Measurements from ENCODE around the gene HSPB1. TPM values are rescaled to one million over a fixed set of nuclear protein-coding genes. Genes with fewer than 3 reads are reported as not detected.

HSPB1 gene
- total and polyA plus RNA-seq, 2 of the 13 experiments (the other 11 are each of a cell fraction or from before 2014, with no cell fraction given): 21.0 to 38.6 TPM

- TF ChIP-seq, protein P1, sequence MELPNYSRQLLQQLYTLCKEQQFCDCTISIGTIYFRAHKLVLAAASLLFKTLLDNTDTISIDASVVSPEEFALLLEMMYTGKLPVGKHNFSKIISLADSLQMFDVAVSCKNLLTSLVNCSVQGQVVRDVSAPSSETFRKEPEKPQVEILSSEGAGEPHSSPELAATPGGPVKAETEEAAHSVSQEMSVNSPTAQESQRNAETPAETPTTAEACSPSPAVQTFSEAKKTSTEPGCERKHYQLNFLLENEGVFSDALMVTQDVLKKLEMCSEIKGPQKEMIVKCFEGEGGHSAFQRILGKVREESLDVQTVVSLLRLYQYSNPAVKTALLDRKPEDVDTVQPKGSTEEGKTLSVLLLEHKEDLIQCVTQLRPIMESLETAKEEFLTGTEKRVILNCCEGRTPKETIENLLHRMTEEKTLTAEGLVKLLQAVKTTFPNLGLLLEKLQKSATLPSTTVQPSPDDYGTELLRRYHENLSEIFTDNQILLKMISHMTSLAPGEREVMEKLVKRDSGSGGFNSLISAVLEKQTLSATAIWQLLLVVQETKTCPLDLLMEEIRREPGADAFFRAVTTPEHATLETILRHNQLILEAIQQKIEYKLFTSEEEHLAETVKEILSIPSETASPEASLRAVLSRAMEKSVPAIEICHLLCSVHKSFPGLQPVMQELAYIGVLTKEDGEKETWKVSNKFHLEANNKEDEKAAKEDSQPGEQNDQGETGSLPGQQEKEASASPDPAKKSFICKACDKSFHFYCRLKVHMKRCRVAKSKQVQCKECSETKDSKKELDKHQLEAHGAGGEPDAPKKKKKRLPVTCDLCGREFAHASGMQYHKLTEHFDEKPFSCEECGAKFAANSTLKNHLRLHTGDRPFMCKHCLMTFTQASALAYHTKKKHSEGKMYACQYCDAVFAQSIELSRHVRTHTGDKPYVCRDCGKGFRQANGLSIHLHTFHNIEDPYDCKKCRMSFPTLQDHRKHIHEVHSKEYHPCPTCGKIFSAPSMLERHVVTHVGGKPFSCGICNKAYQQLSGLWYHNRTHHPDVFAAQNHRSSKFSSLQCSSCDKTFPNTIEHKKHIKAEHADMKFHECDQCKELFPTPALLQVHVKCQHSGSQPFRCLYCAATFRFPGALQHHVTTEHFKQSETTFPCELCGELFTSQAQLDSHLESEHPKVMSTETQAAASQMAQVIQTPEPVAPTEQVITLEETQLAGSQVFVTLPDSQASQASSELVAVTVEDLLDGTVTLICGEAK (IDR thresholded peaks at IDR 0.05): no peak
- TF ChIP-seq, protein P1 (CRISPR knock-in tag; IDR thresholded peaks at IDR 0.05): no peak
- TF ChIP-seq, protein P2, sequence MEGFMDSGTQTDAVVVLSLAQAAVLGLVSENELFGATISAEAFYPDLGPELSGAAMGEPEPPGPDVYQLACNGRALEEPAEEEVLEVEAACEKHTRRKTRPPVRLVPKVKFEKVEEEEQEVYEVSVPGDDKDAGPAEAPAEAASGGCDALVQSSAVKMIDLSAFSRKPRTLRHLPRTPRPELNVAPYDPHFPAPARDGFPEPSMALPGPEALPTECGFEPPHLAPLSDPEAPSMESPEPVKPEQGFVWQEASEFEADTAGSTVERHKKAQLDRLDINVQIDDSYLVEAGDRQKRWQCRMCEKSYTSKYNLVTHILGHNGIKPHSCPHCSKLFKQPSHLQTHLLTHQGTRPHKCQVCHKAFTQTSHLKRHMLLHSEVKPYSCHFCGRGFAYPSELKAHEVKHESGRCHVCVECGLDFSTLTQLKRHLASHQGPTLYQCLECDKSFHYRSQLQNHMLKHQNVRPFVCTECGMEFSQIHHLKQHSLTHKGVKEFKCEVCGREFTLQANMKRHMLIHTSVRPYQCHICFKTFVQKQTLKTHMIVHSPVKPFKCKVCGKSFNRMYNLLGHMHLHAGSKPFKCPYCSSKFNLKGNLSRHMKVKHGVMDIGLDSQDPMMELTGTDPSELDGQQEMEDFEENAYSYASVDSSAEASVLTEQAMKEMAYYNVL (CRISPR knock-in tag; IDR thresholded peaks at IDR 0.05; ENCODE audit: borderline replicate concordance): peak; percentile 28; the same call in 1 of the 2 replicates
- TF ChIP-seq ZNF891 (CRISPR knock-in tag; IDR thresholded peaks at IDR 0.05): no peak; the same call in 1 of the 2 replicates
- TF ChIP-seq FUBP1 (CRISPR knock-in tag; IDR thresholded peaks at IDR 0.05; ENCODE audit: borderline replicate concordance): no peak
- TF ChIP-seq CTCF (CRISPR knock-in tag; IDR thresholded peaks at IDR 0.05): peak; percentile 40
- TF ChIP-seq ZNF720 (CRISPR knock-in tag; IDR thresholded peaks at IDR 0.05): no peak
- no peak for TF ChIP-seq TMF1 (CRISPR knock-in tag; IDR thresholded peaks at IDR 0.05; ENCODE audit: low read depth)
- 0 out of 2 replicates have a peak, but pooled peaks have one; percentile 5 for TF ChIP-seq ZNF430 (CRISPR knock-in tag; IDR thresholded peaks at IDR 0.05)
- TF ChIP-seq HMGXB4 (CRISPR knock-in tag; IDR thresholded peaks at IDR 0.05; ENCODE audit: borderline replicate concordance in 1 of 2, low read depth in 1 of 2): peak; percentile 4 to 30; a peak in 1 of 4 replicates
These were observed 16.2 kb downstream of the HSPB1 start (continued) for GRCh38 chr7:76318488-76319353.

All from HepG2 (cell line).